Spleen (tissue), 11 donors: ENCODE data around the gene CRNKL1. TPM values are rescaled to one million over a fixed set of nuclear protein-coding genes. Genes with fewer than 3 reads are reported as not detected.

Experiments
- DNase-seq: peaks from one replicate; pipeline ENCODE4 v3.0.0-alpha.2; 2020
- H3K27ac ChIP-seq, 8 donors: fragments of 200-600 bp; sonication (generic) in 7 of 8; 1 replicate in 4 of 8; 2 replicates in 4 of 8; pipeline versions ENCODE4 v1.5.0 to v1.8.0; 2016 to 2021; ENCODE audit warnings: inconsistent platforms in 4 of 8, mild to moderate bottlenecking in 4 of 8, moderate library complexity in 1 of 8
- H3K27me3 ChIP-seq, 7 donors: fragments of 200-600 bp; sonication (generic) in 6 of 7; replicated peaks in 1 of 7; 1 replicate in 4 of 7; 2 replicates in 3 of 7; pipeline versions ENCODE4 v1.5.0 to v1.8.0; 2016 to 2021; ENCODE audit warnings: inconsistent platforms in 3 of 7, mild to moderate bottlenecking in 1 of 7
- H3K36me3 ChIP-seq, 6 donors: fragments of 200-600 bp; sonication (generic) in 5 of 6; 1 replicate in 4 of 6; 2 replicates in 2 of 6; pipeline versions ENCODE4 v1.5.0 to v1.8.0; 2016 to 2021; ENCODE audit warnings: inconsistent platforms in 2 of 6
- H3K4me1 ChIP-seq, 6 donors: fragments of 200-600 bp; sonication (generic) in 5 of 6; 1 replicate in 3 of 6; 2 replicates in 3 of 6; pipeline versions ENCODE4 v1.5.0 to v1.8.0; 2016 to 2021; ENCODE audit warnings: inconsistent platforms in 3 of 6
- H3K4me3 ChIP-seq, 8 donors: fragments of 200-600 bp; sonication (generic) in 7 of 8; 1 replicate in 4 of 8; 2 replicates in 4 of 8; pipeline versions ENCODE4 v1.5.0 to v1.8.0; 2016 to 2021; ENCODE audit warnings: inconsistent platforms in 4 of 8, mild to moderate bottlenecking in 4 of 8, moderate library complexity in 2 of 8
- H3K9me3 ChIP-seq, 8 donors: fragments of 200-600 bp; sonication (generic) in 7 of 8; 1 replicate in 4 of 8; 2 replicates in 4 of 8; pipeline versions ENCODE4 v1.5.0 to v1.8.0; 2016 to 2021; ENCODE audit warnings: inconsistent platforms in 4 of 8
- CTCF ChIP-seq, 11 experiments: fragments of 200-600 bp in 7 of 11; fragments of 450-650 bp in 4 of 11; sonication (generic) in 4 of 11; IDR thresholded peaks in 8 of 11; conservative IDR thresholded peaks in 3 of 11; 1 replicate in 7 of 11; 2 replicates in 4 of 11; pipeline versions ENCODE4 v1.4.0 to v1.8.0; 2016 to 2021; ENCODE audit warnings: antibody characterized with exemption in 11 of 11, inconsistent platforms in 4 of 11, mild to moderate bottlenecking in 1 of 11
- POLR2A ChIP-seq, 3 donors: fragments of 450-650 bp; IDR thresholded peaks; one replicate each; pipeline ENCODE4 v1.5.1; 2017; ENCODE audit warnings: antibody characterized with exemption in 3 of 3, mild to moderate bottlenecking in 1 of 3
- POLR2AphosphoS5 ChIP-seq, 3 donors: sonication (generic); formaldehyde crosslinking; IDR thresholded peaks; one replicate each; pipeline ENCODE4 v1.5.1; 2017; ENCODE audit warnings: antibody characterized with exemption in 3 of 3
- WGBS, 5 donors: extraction: QIAGEN DNeasy Blood & Tissue Kit in 3 of 5; methylation state at CpG; one replicate each; pipeline versions ENCODE4 v1.1.5 to v1.1.7; 2013 to 2018; 5-methylcytosine and 5-hydroxymethylcytosine counted together
- intact Hi-C: fragments of 100-400 bp; cut with DNase I; formaldehyde crosslinking; loops from one replicate; pipeline ENCODE4 v1.15.0; 2023; ENCODE audit warnings: low total_unique reads
- polyA plus RNA-seq, 3 donors: library from polyadenylated mRNA; stranded (reverse); fragments of 200-250 nt; gene quantifications; one replicate each; pipeline ENCODE4 v1.2.1, GENCODE V29; 2013
- total RNA-seq, 7 donors: library from RNA; depleted of rRNA in 3 of 7; stranded (reverse); fragments of >200 nt in 3 of 7; fragmentation: NEBNext Ultra II Directional in 4 of 7; extraction: Animal tissue kit (Norgen Biotek cat#: 25700) in 4 of 7; gene quantifications; one replicate each; pipeline versions ENCODE4 v1.1.0 to v1.2.1, GENCODE V29; 2016 to 2021
- donor health status: healthy with polysubstance abuse.
- donor health status: DM: no; HTN: no; CAD: no; lungs with moderate emphysema.
- donor health status: DM: no; HTN: no; CAD: no.
- donor health status: Bipolar disorder and iron deficiency.
- donor health status: healthy.
- donor health status: DM: no; HTN: no; CAD: no.
- donor health status: DM: yes; HTN: yes; CAD: no.

Gene CRNKL1
- total and polyA plus RNA-seq, 10 donors: 14.2 to 24.7 (median 23.4) TPM

GRCh38 chr20:20034486-20034885, 17.8 kb downstream of the CRNKL1 start:
- Histone ChIP-seq H3K9me3 (no peaks in the 10 kb centered on the region), H3K4me1 (peaks cover 0 to 4% (median 0%) of the 10 kb centered on the region in 6 donors), H3K27me3 (no peaks in the 10 kb centered on the region), H3K27ac (no peak overlapping the region), H3K4me3 (no peak overlapping the region), H3K36me3 (peaks cover 6 to 100% (median 83%) of the 10 kb centered on the region in 6 donors)
- TF ChIP-seq POLR2AphosphoS5 (IDR thresholded peaks at IDR 0.05): no peak
- TF ChIP-seq POLR2A (IDR thresholded peaks at IDR 0.05): no peak
- TF ChIP-seq CTCF (IDR thresholded peaks at IDR 0.05 in 8 of 11, conservative IDR thresholded peaks at IDR 0.05 in 3 of 11): no peak
- no peak for DNase-seq
- intact Hi-C loops: no loop called here
- 79 to 94% (median 91%) methylated on average over 4 of the region's 4 CpGs for WGBS, 5 donors

DNA sequence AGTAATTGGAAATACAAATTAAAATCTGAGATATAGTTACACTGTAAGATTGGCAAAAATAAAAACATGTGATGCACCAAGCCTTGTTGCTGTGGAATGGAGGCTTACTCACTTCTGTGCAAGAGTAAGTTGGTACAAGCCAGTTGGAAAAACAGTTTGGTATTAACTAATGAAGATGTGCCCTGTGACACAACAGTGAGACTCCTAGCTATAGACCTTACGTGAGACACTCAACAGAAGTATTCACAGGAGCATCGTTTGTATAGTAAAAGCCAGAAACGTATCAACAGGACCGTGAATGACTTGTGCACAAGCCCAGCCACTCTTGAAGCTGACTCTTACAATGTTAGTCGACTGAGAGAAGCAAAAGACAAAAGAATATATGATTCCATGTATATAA, 20.5 kb downstream of the CRNKL1 start:
- intact Hi-C loops: no loop called here
- Histone ChIP-seq H3K36me3 (peaks cover 0 to 100% (median 78%) of the 10 kb centered on the region in 6 donors), H3K4me3 (no peak overlapping the region), H3K27ac (no peak overlapping the region), H3K27me3 (no peaks in the 10 kb centered on the region), H3K9me3 (no peaks in the 10 kb centered on the region), H3K4me1 (peaks cover 0 to 1% (median 0%) of the 10 kb centered on the region in 6 donors)
- no peak for DNase-seq
- WGBS, 5 donors: 89 to 93% (median 90%) methylated on average over 5 of the region's 5 CpGs
- no peak for TF ChIP-seq POLR2A (IDR thresholded peaks at IDR 0.05)

DNA sequence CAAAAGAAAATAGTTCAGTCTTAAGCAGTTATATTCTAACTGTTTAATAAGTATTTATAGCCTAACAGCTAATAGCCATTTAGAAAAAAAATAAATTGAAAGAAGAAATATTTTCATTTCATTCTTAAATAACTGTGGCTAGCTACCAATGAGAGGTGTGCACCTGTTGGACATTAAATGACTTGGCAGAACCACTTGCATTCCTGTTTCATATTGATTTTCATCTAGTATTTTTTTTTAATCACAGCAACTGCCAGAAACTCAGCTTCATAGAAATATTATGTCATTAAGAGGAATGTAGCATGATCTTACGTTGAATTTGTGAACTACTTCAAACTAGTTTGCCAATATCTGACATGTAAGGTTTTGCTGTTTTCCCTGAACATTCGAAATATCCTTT, 25.0 kb downstream of the CRNKL1 start:
- H3K27ac ChIP-seq: no peak overlapping the region
- TF ChIP-seq CTCF (IDR thresholded peaks at IDR 0.05 in 8 of 11, conservative IDR thresholded peaks at IDR 0.05 in 3 of 11) (no peak), POLR2A (IDR thresholded peaks at IDR 0.05) (no peak), POLR2AphosphoS5 (IDR thresholded peaks at IDR 0.05) (no peak)
- H3K4me3 ChIP-seq: no peak overlapping the region
- peaks cover 0 to 11% (median 3%) of the 10 kb centered on the region in 6 donors for H3K4me1 ChIP-seq
- peaks cover 0 to 93% (median 50%) of the 10 kb centered on the region in 6 donors for H3K36me3 ChIP-seq
- intact Hi-C loops: no loop called here
- DNase-seq: no peak
- WGBS, 5 donors: 92 to 95% (median 95%) methylated on average over 2 of the region's 2 CpGs
- no peaks in the 10 kb centered on the region for H3K9me3 ChIP-seq
- H3K27me3 ChIP-seq: no peaks in the 10 kb centered on the region

DNA sequence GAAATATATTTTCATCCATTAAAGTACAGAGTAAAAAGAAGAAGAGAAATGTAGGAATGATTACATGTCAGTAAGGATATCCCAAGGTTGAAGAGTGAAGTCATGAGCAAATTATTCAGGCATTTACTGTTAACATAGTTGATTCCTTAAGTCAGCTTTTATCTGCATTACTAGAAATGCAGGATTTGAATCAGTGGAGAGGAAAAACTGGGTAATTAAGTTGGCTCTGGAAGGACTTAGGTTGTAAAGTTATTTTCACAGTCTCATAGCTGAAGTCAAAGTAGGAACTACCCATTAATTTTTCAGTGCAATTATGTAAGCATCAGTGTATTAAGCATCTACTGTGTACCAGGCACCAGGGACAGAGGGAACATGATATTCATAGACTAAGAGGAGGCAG, 27.3 kb downstream of the CRNKL1 start:
- no peak overlapping the region for H3K4me3 ChIP-seq
- peaks cover 0 to 35% (median 20%) of the 10 kb centered on the region in 6 donors for H3K4me1 ChIP-seq
- H3K27me3 ChIP-seq: no peaks in the 10 kb centered on the region
- H3K36me3 ChIP-seq: peaks cover 0 to 76% (median 37%) of the 10 kb centered on the region in 6 donors
- no peak for DNase-seq
- intact Hi-C loops: no loop called here
- no peaks in the 10 kb centered on the region for H3K9me3 ChIP-seq
- TF ChIP-seq CTCF (IDR thresholded peaks at IDR 0.05 in 8 of 11, conservative IDR thresholded peaks at IDR 0.05 in 3 of 11) (no peak), POLR2A (IDR thresholded peaks at IDR 0.05) (no peak), POLR2AphosphoS5 (IDR thresholded peaks at IDR 0.05) (no peak)
- H3K27ac ChIP-seq: no peak overlapping the region

DNA sequence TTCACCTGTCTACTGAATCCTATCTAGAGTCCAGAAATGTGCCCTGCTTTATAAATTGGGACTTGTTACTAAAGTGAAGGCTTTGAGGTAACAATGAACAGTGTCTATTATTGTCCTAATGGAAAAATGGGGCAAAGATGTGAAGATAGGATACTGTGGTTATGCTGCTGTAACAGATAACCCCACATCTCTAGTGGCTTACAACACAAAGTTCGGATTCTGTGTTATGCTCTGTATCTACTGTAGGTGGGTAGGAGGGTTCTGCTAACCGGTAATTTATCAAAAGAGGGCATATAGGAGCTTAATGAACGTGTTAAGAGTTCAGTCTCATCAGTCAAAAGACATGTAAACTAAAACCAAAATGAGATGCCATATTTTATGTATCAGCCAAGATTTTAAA, 28.9 kb downstream of the CRNKL1 start:
- H3K9me3 ChIP-seq: no peaks in the 10 kb centered on the region
- peaks cover 0 to 61% (median 27%) of the 10 kb centered on the region in 6 donors for H3K36me3 ChIP-seq
- H3K4me3 ChIP-seq: no peak overlapping the region
- H3K4me1 ChIP-seq: peaks cover 7 to 50% (median 33%) of the 10 kb centered on the region in 6 donors
- H3K27ac ChIP-seq: peak overlapping the region in 2 of 8 donors; percentile 62 to 72
- TF ChIP-seq POLR2A (IDR thresholded peaks at IDR 0.05): no peak
- whole genome bisulfite sequencing, 5 donors: 91 to 96% (median 95%) methylated on average over 3 of the region's 3 CpGs
- DNase-seq: no peak
- intact Hi-C loops: no loop called here
- no peaks in the 10 kb centered on the region for H3K27me3 ChIP-seq
